ENCODE results near the gene CCNY. TPM values are rescaled to one million over a fixed set of nuclear protein-coding genes. Genes with fewer than 3 reads are reported as not detected.

The CCNY gene
- polyA plus RNA-seq, 1 donor: 55.2 TPM

DNA sequence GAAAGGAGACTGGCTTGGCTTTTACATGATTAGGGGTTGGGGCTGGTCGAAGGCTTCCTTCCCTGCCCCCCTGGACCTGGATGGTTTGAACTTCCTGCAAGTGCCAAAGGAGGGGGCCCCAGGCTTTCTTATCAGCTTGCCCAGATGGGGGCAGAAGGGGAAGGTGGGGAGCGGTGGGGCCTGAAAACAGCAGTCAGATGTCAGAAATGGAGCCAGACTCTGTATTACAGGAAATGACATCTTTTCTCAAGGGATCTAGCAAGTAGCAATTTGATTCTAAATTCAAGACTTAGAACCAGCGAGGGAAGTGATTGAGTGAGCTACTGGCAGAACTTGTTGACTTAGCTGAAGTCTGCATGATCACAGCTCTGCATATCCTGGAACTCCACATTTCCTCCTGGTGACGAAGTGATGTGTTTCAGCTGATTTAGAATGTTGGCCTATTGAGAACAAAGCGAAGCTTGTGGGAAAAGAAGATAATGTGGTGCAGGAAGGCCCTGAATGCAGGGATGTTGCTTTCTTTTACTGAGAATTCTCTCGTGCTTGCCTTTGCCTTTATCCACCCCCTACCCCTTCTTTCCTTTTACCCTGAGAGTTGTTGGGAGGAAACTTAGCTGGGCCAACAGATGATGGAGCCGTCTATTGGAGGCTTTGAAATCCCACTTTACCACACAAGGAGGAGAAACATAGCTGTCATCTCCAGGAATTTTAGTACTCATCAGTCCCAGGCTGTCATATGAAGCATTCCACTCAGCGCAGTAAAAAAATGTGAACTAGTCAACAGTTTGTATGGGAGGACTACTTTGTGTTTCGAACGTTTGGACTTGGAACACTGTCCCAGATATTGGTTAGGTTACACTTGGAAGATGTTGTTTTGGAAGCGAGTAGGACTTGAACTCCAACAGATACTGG, 43.2 kb downstream of the CCNY start:
- DNase-seq: peak; percentile 30 to 63
- Histone ChIP-seq H3K9me3 (ENCODE audit: control insufficient read depth, low read depth, low read length) (no peaks in the 10 kb centered on the region), H3K4me1 (ENCODE audit: control insufficient read depth, insufficient read depth, low read length) (peaks cover 6% of the 10 kb centered on the region), H3K36me3 (ENCODE audit: control insufficient read depth, insufficient read depth, low read length) (no peaks in the 10 kb centered on the region), H3K27ac (ENCODE audit: low read length) (peak overlapping the region; percentile 45), H3K4me3 (ENCODE audit: low read length) (no peak overlapping the region), H3K27me3 (ENCODE audit: control insufficient read depth, insufficient read depth, low read length) (no peaks in the 10 kb centered on the region)
- 60% methylated on average over 1 of the region's 11 CpGs for WGBS (ENCODE audit: insufficient coverage, low lambda C conversion rate)

DNA sequence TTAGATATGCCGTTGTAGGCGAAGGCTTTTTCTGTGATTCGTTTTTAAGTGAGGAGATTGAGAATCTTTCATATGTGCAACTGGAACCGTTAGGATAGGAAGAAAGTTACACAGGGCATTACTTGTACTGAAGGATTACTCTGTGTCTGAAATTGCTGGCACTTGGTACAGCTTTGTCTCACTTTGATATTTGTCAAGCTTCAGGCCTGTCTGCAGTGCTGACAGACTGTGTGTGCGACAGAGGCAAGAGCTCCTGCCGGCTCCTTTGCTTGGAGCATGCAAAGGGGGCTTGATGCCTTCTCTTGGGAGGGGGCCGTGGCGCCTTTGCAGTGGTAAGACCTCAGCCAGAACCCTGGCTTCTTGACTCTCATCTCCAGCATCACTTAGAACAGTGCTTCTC, 45.8 kb downstream of the CCNY start:
- Histone ChIP-seq H3K27me3 (ENCODE audit: control insufficient read depth, insufficient read depth, low read length) (no peaks in the 10 kb centered on the region), H3K36me3 (ENCODE audit: control insufficient read depth, insufficient read depth, low read length) (no peaks in the 10 kb centered on the region), H3K4me1 (ENCODE audit: control insufficient read depth, insufficient read depth, low read length) (peaks cover 6% of the 10 kb centered on the region), H3K27ac (ENCODE audit: low read length) (no peak overlapping the region), H3K4me3 (ENCODE audit: low read length) (no peak overlapping the region), H3K9me3 (ENCODE audit: control insufficient read depth, low read depth, low read length) (no peaks in the 10 kb centered on the region)
- 100% methylated on average over 1 of the region's 8 CpGs for WGBS (ENCODE audit: insufficient coverage, low lambda C conversion rate)
- DNase-seq: no peak

DNA sequence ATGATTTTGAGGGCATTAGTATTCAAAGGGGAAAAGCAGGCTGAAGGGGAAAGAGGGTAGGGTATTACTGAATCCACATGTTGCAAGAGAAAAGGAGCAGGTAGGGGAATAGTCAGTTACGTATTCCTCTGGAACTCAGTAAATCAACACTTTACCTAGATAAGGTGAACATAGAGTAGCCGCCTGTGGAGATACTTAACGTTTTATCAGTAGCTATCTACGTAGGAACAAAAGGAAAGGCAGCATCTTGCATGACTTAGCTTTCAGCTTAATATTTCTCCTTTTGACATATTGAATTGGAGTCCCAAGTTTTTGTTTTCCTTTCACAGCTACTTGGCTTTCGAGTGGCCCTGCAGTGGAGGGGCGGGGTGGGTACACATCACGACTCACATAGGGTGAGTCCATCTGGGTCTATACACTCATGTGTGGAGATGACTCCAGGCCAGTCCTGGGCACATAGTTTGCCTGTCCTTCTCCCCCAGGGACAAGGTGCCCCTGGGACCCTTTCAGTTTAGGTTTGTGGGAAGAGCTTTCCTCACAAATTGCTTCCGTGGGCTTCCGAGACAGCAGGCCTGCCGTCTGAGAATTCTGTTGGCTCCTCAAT, 48.1 kb downstream of the CCNY start:
- WGBS (ENCODE audit: insufficient coverage, low lambda C conversion rate): 71% methylated on average over 3 of the region's 10 CpGs
- Histone ChIP-seq H3K4me1 (ENCODE audit: control insufficient read depth, insufficient read depth, low read length) (no peaks in the 10 kb centered on the region), H3K27me3 (ENCODE audit: control insufficient read depth, insufficient read depth, low read length) (no peaks in the 10 kb centered on the region), H3K4me3 (ENCODE audit: low read length) (no peak overlapping the region), H3K9me3 (ENCODE audit: control insufficient read depth, low read depth, low read length) (peaks cover 3% of the 10 kb centered on the region), H3K36me3 (ENCODE audit: control insufficient read depth, insufficient read depth, low read length) (no peaks in the 10 kb centered on the region), H3K27ac (ENCODE audit: low read length) (no peak overlapping the region)
- no peak for DNase-seq

- H3K9me3 ChIP-seq (ENCODE audit: control insufficient read depth, low read depth, low read length): peaks cover 11% of the 10 kb centered on the region
- H3K27ac ChIP-seq (ENCODE audit: low read length): no peak overlapping the region
- no CpG with 5 or more reads among the region's 5 CpGs for WGBS (ENCODE audit: insufficient coverage, low lambda C conversion rate)
- DNase-seq: no peak
- H3K4me3 ChIP-seq (ENCODE audit: low read length): no peak overlapping the region
- no peaks in the 10 kb centered on the region for H3K4me1 ChIP-seq (ENCODE audit: control insufficient read depth, insufficient read depth, low read length)
- no peaks in the 10 kb centered on the region for H3K27me3 ChIP-seq (ENCODE audit: control insufficient read depth, insufficient read depth, low read length)
- no peaks in the 10 kb centered on the region for H3K36me3 ChIP-seq (ENCODE audit: control insufficient read depth, insufficient read depth, low read length)
Observed at GRCh38 chr10:35386594-35387174, 50.4 kb downstream of the CCNY start.

- Histone ChIP-seq H3K9me3 (ENCODE audit: control insufficient read depth, low read depth, low read length) (peaks cover 11% of the 10 kb centered on the region), H3K27me3 (ENCODE audit: control insufficient read depth, insufficient read depth, low read length) (no peaks in the 10 kb centered on the region), H3K4me1 (ENCODE audit: control insufficient read depth, insufficient read depth, low read length) (no peaks in the 10 kb centered on the region)
Observed at GRCh38 chr10:35387768-35388167, 51.5 kb downstream of the CCNY start.

GRCh38 chr10:35388197-35388596, 51.9 kb downstream of the CCNY start:
- peaks cover 11% of the 10 kb centered on the region for H3K9me3 ChIP-seq (ENCODE audit: control insufficient read depth, low read depth, low read length)
- H3K4me3 ChIP-seq (ENCODE audit: low read length): no peak overlapping the region
- no peaks in the 10 kb centered on the region for H3K36me3 ChIP-seq (ENCODE audit: control insufficient read depth, insufficient read depth, low read length)
- H3K27me3 ChIP-seq (ENCODE audit: control insufficient read depth, insufficient read depth, low read length): no peaks in the 10 kb centered on the region
- no peak for DNase-seq
- H3K27ac ChIP-seq (ENCODE audit: low read length): no peak overlapping the region
- no peaks in the 10 kb centered on the region for H3K4me1 ChIP-seq (ENCODE audit: control insufficient read depth, insufficient read depth, low read length)

More at GRCh38 chr10:35387768-35388167, 51.5 kb downstream of the CCNY start:
- WGBS (ENCODE audit: insufficient coverage, low lambda C conversion rate): no CpG with 5 or more reads among the region's 2 CpGs
- no peak overlapping the region for H3K4me3 ChIP-seq (ENCODE audit: low read length)
- H3K36me3 ChIP-seq (ENCODE audit: control insufficient read depth, insufficient read depth, low read length): no peaks in the 10 kb centered on the region
- no peak for DNase-seq
- H3K27ac ChIP-seq (ENCODE audit: low read length): no peak overlapping the region

- no peaks in the 10 kb centered on the region for H3K4me1 ChIP-seq (ENCODE audit: control insufficient read depth, insufficient read depth, low read length)
- no CpG with 5 or more reads among the region's 1 CpG for WGBS (ENCODE audit: insufficient coverage, low lambda C conversion rate)
- peaks cover 11% of the 10 kb centered on the region for H3K9me3 ChIP-seq (ENCODE audit: control insufficient read depth, low read depth, low read length)
- DNase-seq: no peak
- H3K27me3 ChIP-seq (ENCODE audit: control insufficient read depth, insufficient read depth, low read length): no peaks in the 10 kb centered on the region
- no peak overlapping the region for H3K27ac ChIP-seq (ENCODE audit: low read length)
- no peak overlapping the region for H3K4me3 ChIP-seq (ENCODE audit: low read length)
- H3K36me3 ChIP-seq (ENCODE audit: control insufficient read depth, insufficient read depth, low read length): no peaks in the 10 kb centered on the region
Observed at GRCh38 chr10:35388682-35389081, 52.4 kb downstream of the CCNY start.

DNA sequence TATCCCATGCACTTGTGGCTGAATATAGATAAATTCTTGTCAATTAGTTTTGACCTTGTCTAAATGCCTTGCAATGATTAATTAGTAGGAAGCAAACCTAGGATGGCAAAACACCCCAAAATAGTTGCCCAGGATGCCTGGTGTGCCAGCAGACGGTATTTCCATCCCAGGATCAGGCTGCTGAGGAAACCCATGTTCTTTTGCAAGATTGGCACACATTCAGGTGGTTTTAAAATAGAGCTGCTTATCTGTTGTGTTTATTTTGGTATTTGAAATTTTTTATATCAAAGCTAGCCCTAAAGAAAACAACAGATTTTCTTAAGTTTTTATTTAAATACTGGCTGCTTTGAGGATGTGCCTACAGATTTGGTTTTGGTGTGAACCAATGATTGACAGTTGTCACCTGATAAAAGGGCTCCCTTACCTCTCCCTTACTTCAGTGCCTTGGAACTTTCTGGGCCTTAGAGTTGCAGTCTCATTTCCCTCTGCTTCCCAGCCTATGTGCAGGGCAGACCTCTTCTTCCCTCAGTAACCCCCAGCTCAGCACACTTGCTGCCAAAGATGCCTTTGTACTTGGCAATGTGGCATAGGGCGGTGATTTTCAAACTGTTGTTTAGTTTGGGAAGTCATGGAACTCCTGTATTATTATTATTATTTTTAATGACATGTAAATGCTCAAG, 54.0 kb downstream of the CCNY start:
- H3K27ac ChIP-seq (ENCODE audit: low read length): no peak overlapping the region

GRCh38 chr10:35390843-35391152, 54.5 kb downstream of the CCNY start:
- DNase-seq: no peak
- H3K4me3 ChIP-seq (ENCODE audit: low read length): no peak overlapping the region
- no CpG with 5 or more reads among the region's 2 CpGs for WGBS (ENCODE audit: insufficient coverage, low lambda C conversion rate)
- H3K9me3 ChIP-seq (ENCODE audit: control insufficient read depth, low read depth, low read length): peaks cover 11% of the 10 kb centered on the region
- H3K27me3 ChIP-seq (ENCODE audit: control insufficient read depth, insufficient read depth, low read length): no peaks in the 10 kb centered on the region
- H3K27ac ChIP-seq (ENCODE audit: low read length): no peak overlapping the region
- H3K4me1 ChIP-seq (ENCODE audit: control insufficient read depth, insufficient read depth, low read length): no peaks in the 10 kb centered on the region
- no peaks in the 10 kb centered on the region for H3K36me3 ChIP-seq (ENCODE audit: control insufficient read depth, insufficient read depth, low read length)

More for the DNA sequence above, 54.0 kb downstream of the CCNY start:
- no peak overlapping the region for H3K4me3 ChIP-seq (ENCODE audit: low read length)
- no CpG with 5 or more reads among the region's 2 CpGs for WGBS (ENCODE audit: insufficient coverage, low lambda C conversion rate)
- H3K36me3 ChIP-seq (ENCODE audit: control insufficient read depth, insufficient read depth, low read length): no peaks in the 10 kb centered on the region
- no peak for DNase-seq
- H3K4me1 ChIP-seq (ENCODE audit: control insufficient read depth, insufficient read depth, low read length): no peaks in the 10 kb centered on the region
- no peaks in the 10 kb centered on the region for H3K27me3 ChIP-seq (ENCODE audit: control insufficient read depth, insufficient read depth, low read length)
- peaks cover 11% of the 10 kb centered on the region for H3K9me3 ChIP-seq (ENCODE audit: control insufficient read depth, low read depth, low read length)

DNA sequence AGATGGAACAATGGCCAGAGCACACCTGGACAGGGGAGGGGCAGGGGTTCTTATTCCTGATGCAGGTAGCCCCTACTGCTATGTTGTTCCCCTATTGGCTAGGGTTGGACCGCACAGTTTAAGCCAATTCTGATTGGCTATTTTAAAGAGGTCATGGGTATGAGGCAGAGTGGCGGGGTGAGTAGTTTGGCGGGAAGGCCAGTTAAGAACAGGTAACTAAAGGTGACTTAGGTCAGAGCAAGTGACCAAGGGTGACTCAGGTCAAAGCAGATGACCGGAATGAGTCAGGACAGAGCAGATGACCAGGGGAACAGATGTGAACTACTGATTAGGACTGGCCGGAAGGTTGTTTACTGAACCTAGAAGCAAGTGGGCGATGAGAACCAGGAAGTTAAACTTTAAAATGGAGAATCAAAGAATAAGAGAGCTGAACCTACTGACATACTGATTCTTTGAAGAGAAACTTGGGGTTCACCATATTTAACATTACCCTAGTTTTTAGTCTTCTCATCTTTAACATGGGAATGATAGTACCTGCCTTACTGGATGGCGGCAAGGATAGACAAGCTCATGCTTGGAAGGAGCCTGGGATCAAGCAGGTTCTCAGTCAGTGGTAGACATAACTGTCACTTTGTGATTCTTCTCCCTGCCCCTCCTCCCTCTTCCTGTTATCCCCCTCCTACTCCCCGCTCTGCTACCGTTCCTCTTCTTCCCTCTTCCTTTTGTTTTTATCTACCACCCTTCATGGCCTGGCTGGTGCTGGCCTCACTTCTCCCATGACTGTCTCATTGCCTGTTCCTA, 55.0 kb downstream of the CCNY start:
- WGBS (ENCODE audit: insufficient coverage, low lambda C conversion rate): 94% methylated on average over 4 of the region's 9 CpGs
- Histone ChIP-seq H3K36me3 (ENCODE audit: control insufficient read depth, insufficient read depth, low read length) (no peaks in the 10 kb centered on the region), H3K27ac (ENCODE audit: low read length) (no peak overlapping the region), H3K27me3 (ENCODE audit: control insufficient read depth, insufficient read depth, low read length) (no peaks in the 10 kb centered on the region), H3K4me3 (ENCODE audit: low read length) (no peak overlapping the region), H3K4me1 (ENCODE audit: control insufficient read depth, insufficient read depth, low read length) (peaks cover 3% of the 10 kb centered on the region), H3K9me3 (ENCODE audit: control insufficient read depth, low read depth, low read length) (peaks cover 11% of the 10 kb centered on the region)
- DNase-seq: no peak
